Measurements from ENCODE around the gene RBX1. TPM values are rescaled to one million over a fixed set of nuclear protein-coding genes. Genes with fewer than 3 reads are reported as not detected.

The RBX1 gene
- total and polyA plus RNA-seq, 12 donors = 58.0 to 123 (median 62.0) TPM

DNA sequence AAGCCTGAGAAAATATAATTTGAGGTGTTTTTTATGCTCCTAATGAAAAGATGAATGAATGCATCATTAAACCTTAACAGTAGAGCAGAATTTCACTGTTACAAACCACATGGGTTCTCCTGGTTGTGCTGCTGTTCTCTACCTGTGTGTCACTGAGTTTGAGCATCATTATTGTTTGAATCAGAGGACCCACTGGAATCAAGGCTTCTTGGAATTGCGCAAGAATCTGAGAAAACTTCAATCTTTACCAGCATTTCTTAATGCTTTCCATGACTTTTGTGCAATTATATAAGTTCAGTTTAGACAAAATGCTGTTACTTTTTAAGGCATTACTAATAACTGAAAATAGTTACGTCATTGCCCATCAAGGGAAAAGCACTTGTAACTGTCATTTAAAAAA lies 18.8 kb upstream of the RBX1 start:
- intact Hi-C loops (cut with DNase I) = no loop called here
- Histone ChIP-seq H3K4me1 (peaks cover 0 to 5% (median 0%) of the 10 kb centered on the region in 9 donors), H3K9me3 (no peaks in the 10 kb centered on the region), H3K4me3 (no peak overlapping the region), H3K27ac (no peak overlapping the region), H3K36me3 (peaks cover 0 to 66% (median 10%) of the 10 kb centered on the region in 9 donors), H3K27me3 (no peaks in the 10 kb centered on the region)
- no peak for TF ChIP-seq CTCF (IDR thresholded peaks at IDR 0.05)
- 91 to 94% methylated on average over 2 of the region's 2 CpGs for WGBS, 2 donors
- DNase-seq (no peak), ATAC-seq (no peak)

GRCh38 chr22:40939202-40939601 lies 12.0 kb upstream of the RBX1 start:
- intact Hi-C loops (cut with DNase I) = no loop called here
- no peak for TF ChIP-seq CTCF (IDR thresholded peaks at IDR 0.05)
- DNase-seq (no peak), ATAC-seq (no peak)
- H3K9me3 ChIP-seq = no peaks in the 10 kb centered on the region
- WGBS, 2 donors = 93 to 95% methylated on average over 2 of the region's 2 CpGs
- no peaks in the 10 kb centered on the region for H3K27me3 ChIP-seq
- no peak overlapping the region for H3K4me3 ChIP-seq
- peaks cover 0 to 6% (median 2%) of the 10 kb centered on the region in 9 donors for H3K36me3 ChIP-seq
- H3K27ac ChIP-seq = no peak overlapping the region
- peaks cover 0 to 13% (median 0%) of the 10 kb centered on the region in 9 donors for H3K4me1 ChIP-seq

DNA sequence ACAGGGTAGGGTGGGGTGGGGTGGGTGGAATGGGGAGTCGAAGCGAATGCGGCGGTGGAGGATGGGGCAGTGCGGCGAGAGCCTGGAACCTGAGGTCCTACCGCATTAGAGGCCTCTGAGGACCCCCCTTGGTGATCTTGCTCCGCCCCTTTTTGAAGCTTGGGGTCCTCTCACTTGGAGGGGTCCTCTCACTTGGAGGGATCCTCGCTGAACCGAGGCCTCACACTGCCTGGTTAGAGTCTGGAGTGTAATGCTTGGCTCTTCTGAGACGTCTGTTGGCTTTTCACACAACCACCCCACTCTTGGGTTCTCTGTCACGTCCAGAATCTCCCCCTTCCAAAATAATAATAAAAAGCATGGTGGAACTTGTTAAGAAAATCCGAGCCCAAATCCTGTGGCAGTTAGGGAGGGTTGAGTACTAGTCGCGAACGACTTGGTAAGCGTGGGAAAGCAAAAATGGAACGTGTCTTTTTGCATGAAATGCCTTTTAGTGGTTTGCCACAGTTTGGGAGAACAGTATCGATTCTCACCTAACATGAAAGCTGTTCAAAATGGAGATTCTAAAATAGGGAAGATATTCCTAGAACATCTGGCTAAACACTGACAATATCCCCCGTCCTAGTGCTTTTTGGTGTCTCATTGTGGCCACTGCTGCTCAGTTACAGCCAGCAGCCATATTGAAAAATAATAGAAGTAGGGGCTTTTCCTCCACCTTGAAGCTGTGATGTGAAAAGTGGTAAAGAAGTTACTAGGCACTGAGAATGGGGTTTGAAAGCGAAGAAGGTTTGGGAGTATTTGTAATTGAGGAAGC lies 822 bp downstream of the RBX1 start:
- H3K4me1 ChIP-seq = peaks cover 0 to 47% (median 30%) of the 10 kb centered on the region in 9 donors
- peaks cover 0 to 39% (median 22%) of the 10 kb centered on the region in 9 donors for H3K36me3 ChIP-seq
- intact Hi-C loops (cut with DNase I) = loop anchor here in 9 of 10 donors (1.0 to 10.0 kb wide), 6 partner anchors 70 to 140 kb away; partner anchors contain the start of gene EP300 (in 2 of the 9)
- no peak for DNase-seq
- no peaks in the 10 kb centered on the region for H3K27me3 ChIP-seq
- H3K9me3 ChIP-seq = no peaks in the 10 kb centered on the region
- H3K4me3 ChIP-seq = peak overlapping the region; percentile 60 to 91 (median 74)
- no peak for TF ChIP-seq CTCF (IDR thresholded peaks at IDR 0.05)
- peak overlapping the region; percentile 10 to 100 (median 94) for H3K27ac ChIP-seq
- 5 to 6% methylated on average over 21 of the region's 21 CpGs for WGBS, 2 donors
- ATAC-seq = no peak

GRCh38 chr22:40953471-40953870 lies 2.3 kb downstream of the RBX1 start:
- intact Hi-C loops (cut with DNase I) = loop anchor here in 4 of 10 donors (5.0 to 10.0 kb wide), 3 partner anchors 69 to 139 kb away; partner anchors contain the start of gene EP300 (in 2 of the 4)
- ATAC-seq (no peak), DNase-seq (no peak)
- peaks cover 0 to 54% (median 29%) of the 10 kb centered on the region in 9 donors for H3K36me3 ChIP-seq
- TF ChIP-seq CTCF (IDR thresholded peaks at IDR 0.05) = no peak
- H3K9me3 ChIP-seq = no peaks in the 10 kb centered on the region
- H3K4me3 ChIP-seq = no peak overlapping the region
- H3K27ac ChIP-seq = peak overlapping the region in 3 of 10 donors; percentile 10 to 93 (median 22)
- H3K27me3 ChIP-seq = no peaks in the 10 kb centered on the region
- H3K4me1 ChIP-seq = peaks cover 0 to 47% (median 30%) of the 10 kb centered on the region in 9 donors
- WGBS, 2 donors = 32 to 56% methylated on average over 2 of the region's 2 CpGs

Measured in heart right ventricle (tissue), 16 donors.